ENCODE data around the gene CDC37.
"Not testable (repeated sequence)": the region's sequence is repeated elsewhere in the genome, so short reads cannot be mapped to it uniquely, and the experiment has no call there.

Gene CDC37

DNA sequence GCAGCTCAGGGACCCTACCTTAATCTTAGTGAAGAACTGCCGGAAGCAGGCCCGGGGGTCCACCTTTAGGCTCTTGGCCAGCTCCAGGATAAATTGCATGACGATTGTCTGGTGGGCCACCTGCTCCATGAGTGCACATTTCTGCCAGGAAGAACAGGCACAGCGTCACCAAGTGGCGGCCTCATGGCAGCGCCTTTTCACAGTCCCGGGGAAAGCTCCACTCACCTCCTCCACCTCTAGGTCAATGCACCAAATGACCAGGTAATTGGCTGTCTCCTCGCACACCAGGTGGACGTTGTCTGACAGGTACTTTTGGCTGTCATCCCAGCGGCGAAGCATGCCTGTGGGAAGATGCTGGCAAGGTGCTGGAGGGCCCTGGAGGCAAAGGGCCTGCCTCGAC, 8.3 kb downstream of the CDC37 start:
- no peak overlapping the region for H3K27ac ChIP-seq (ENCODE audit: low read depth, low read length, severe bottlenecking)
- no peaks in the 10 kb centered on the region for H3K9me3 ChIP-seq (ENCODE audit: control insufficient read depth, low read length)
- no peak overlapping the region for H3K4me3 ChIP-seq (ENCODE audit: extremely low read depth, insufficient read depth, low read length, poor library complexity, severe bottlenecking)
- WGBS, 2 experiments (ENCODE audit: insufficient coverage in 2 of 2), result 95 to 98% methylated on average over 10 to 11 of the region's 12 CpGs
- H3K36me3 ChIP-seq (ENCODE audit: control insufficient read depth, insufficient read depth, low read length), result peaks cover 84% of the 10 kb centered on the region
- no peaks in the 10 kb centered on the region for H3K4me1 ChIP-seq (ENCODE audit: control insufficient read depth, insufficient read depth, low read length, poor library complexity, severe bottlenecking)

DNA sequence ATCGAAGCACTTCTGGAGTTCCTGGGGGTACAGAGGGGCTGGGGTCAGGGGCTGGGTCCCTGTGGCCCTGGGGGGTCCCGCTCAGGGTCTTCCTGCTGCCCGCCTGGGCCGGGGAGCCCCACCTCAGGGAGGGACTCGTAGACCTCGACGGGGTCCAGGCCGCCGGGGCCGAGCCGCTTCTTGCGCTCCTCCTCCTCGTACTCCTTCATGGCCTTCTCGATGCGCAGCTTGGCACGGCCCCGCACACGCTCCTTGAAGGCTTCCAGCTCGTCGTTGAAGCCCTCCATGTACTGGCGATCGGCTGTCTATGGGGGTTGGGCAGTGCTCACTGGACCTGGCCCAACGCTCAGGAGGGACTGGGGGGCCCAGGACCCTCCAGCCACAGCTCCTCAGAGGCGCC, 10.2 kb downstream of the CDC37 start:
- Histone ChIP-seq H3K27ac (ENCODE audit: low read depth, low read length, severe bottlenecking) (no peak overlapping the region), H3K9me3 (ENCODE audit: control insufficient read depth, low read length) (no peaks in the 10 kb centered on the region), H3K36me3 (ENCODE audit: control insufficient read depth, insufficient read depth, low read length) (peaks cover 77% of the 10 kb centered on the region), H3K4me3 (ENCODE audit: extremely low read depth, insufficient read depth, low read length, poor library complexity, severe bottlenecking) (no peak overlapping the region), H3K4me1 (ENCODE audit: control insufficient read depth, insufficient read depth, low read length, poor library complexity, severe bottlenecking) (no peaks in the 10 kb centered on the region)
- WGBS, 2 experiments (ENCODE audit: insufficient coverage in 2 of 2), result 97% methylated on average over 23 to 24 of the region's 24 CpGs

DNA sequence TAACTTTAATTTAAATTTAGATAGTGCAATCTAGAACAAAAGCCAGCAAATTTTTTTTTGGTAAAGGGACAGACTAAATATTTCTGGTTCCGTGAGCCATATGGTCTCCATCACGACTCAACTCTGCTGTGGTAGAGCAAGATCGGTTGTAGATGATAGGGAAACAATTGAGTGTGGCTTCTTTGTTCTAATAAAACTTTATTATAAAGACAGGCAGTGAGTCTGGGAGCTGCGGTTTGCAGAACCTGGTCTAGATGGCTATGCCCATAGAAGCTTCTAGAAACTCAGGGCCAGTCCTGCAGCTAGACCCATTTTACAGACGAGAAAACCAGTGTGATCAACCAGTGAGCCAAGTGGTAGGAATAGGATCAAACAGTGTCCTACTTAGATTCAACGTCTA, 11.2 kb downstream of the CDC37 start:
- H3K36me3 ChIP-seq (ENCODE audit: control insufficient read depth, insufficient read depth, low read length), result peaks cover 71% of the 10 kb centered on the region
- H3K4me1 ChIP-seq (ENCODE audit: control insufficient read depth, insufficient read depth, low read length, poor library complexity, severe bottlenecking), result no peaks in the 10 kb centered on the region
- H3K9me3 ChIP-seq (ENCODE audit: control insufficient read depth, low read length), result no peaks in the 10 kb centered on the region
- no peak overlapping the region for H3K27ac ChIP-seq (ENCODE audit: low read depth, low read length, severe bottlenecking)
- no peak overlapping the region for H3K4me3 ChIP-seq (ENCODE audit: extremely low read depth, insufficient read depth, low read length, poor library complexity, severe bottlenecking)
- 90 to 95% methylated on average over 3 to 4 of the region's 6 CpGs for WGBS, 2 experiments (ENCODE audit: insufficient coverage in 2 of 2)

DNA sequence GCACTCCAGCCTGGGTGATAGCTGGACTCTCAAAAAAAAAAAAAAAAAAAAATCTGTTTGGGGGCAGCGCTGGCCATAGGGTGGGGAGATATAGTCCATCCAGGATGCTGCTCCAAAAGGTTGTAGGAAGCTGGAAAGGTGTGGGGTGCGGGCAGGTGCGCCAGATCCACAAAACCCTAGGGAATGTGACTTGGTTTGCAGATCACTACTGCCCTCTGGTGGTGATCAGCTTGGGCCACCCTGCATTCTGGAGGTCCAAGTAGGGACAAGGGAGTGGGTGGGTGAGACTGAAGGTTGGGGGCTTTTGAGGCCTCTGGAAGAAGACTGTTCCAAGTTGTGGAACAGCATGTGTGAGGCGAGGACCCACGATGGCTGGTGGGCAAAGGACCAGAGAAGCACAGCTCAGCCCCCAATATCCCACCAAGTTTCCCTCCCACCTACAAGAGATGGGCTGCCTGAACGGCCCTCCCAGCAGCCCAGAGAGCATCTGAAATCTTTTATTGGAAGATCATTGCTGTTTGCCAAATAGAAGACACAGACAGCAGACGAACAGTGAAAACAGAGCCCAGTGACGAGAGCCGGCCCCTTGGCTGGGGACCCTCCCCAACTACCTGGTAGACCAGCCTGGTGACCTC, 12.6 kb downstream of the CDC37 start:
- H3K36me3 ChIP-seq (ENCODE audit: control insufficient read depth, insufficient read depth, low read length), result peaks cover 57% of the 10 kb centered on the region
- H3K9me3 ChIP-seq (ENCODE audit: control insufficient read depth, low read length), result no peaks in the 10 kb centered on the region
- H3K4me1 ChIP-seq (ENCODE audit: control insufficient read depth, insufficient read depth, low read length, poor library complexity, severe bottlenecking), result no peaks in the 10 kb centered on the region
- H3K27ac ChIP-seq (ENCODE audit: low read depth, low read length, severe bottlenecking), result no peak overlapping the region
- WGBS, 2 experiments (ENCODE audit: insufficient coverage in 2 of 2), result 68 to 77% methylated on average over 7 to 8 of the region's 9 CpGs
- H3K4me3 ChIP-seq (ENCODE audit: extremely low read depth, insufficient read depth, low read length, poor library complexity, severe bottlenecking), result no peak overlapping the region

GRCh38 chr19:10389863-10390262, 13.5 kb downstream of the CDC37 start:
- Histone ChIP-seq H3K27ac (ENCODE audit: low read depth, low read length, severe bottlenecking) (no peak overlapping the region), H3K9me3 (ENCODE audit: control insufficient read depth, low read length) (no peaks in the 10 kb centered on the region), H3K4me3 (ENCODE audit: extremely low read depth, insufficient read depth, low read length, poor library complexity, severe bottlenecking) (no peak overlapping the region), H3K36me3 (ENCODE audit: control insufficient read depth, insufficient read depth, low read length) (peaks cover 51% of the 10 kb centered on the region), H3K4me1 (ENCODE audit: control insufficient read depth, insufficient read depth, low read length, poor library complexity, severe bottlenecking) (no peaks in the 10 kb centered on the region)
- WGBS, 2 experiments (ENCODE audit: insufficient coverage in 2 of 2), result 76 to 82% methylated on average over 12 of the region's 12 CpGs

DNA sequence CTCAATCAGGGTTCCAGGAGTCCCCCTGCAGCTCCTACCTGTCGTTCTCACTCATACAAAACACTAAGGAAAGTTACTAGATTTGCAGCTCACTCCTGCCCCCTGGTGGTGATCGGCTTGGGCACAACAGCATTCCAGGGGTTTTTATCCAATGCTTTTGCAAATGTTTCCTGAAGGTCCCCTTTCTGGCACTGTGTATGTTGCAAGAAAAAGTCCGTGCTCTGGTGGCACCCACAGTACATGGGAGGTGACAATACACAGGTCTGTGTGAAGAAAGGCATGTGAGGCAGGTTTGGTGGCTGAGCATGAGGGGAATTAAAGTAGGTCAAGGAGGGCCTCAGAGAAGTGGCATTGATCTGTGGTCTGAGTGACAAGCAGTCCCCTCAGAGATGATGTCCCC, 14.4 kb downstream of the CDC37 start:
- Histone ChIP-seq H3K4me3 (ENCODE audit: extremely low read depth, insufficient read depth, low read length, poor library complexity, severe bottlenecking) (no peak overlapping the region), H3K4me1 (ENCODE audit: control insufficient read depth, insufficient read depth, low read length, poor library complexity, severe bottlenecking) (no peaks in the 10 kb centered on the region), H3K9me3 (ENCODE audit: control insufficient read depth, low read length) (no peaks in the 10 kb centered on the region), H3K36me3 (ENCODE audit: control insufficient read depth, insufficient read depth, low read length) (peaks cover 44% of the 10 kb centered on the region), H3K27ac (ENCODE audit: low read depth, low read length, severe bottlenecking) (no peak overlapping the region)
- WGBS, 2 experiments (ENCODE audit: insufficient coverage in 2 of 2), result 3 to 5% methylated on average over 3 of the region's 3 CpGs

- 83 to 85% methylated on average over 4 to 9 of the region's 9 CpGs for WGBS, 2 experiments (ENCODE audit: insufficient coverage in 2 of 2)
These were observed 18.8 kb downstream of the CDC37 start for GRCh38 chr19:10384580-10384979.

DNA sequence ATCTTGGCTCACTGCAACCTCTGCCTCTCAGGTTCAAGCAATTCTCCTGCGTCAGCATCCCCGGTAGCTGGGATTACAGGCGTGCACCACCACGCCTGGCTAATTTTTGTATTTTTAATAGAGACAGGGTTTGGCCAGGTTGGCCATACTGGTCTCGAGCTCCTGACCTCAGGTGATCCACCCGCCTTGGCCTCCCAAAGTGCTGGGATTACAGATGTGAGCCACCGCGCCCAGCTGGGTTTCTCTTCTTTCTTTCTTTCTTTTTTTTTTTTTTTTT, 20.2 kb downstream of the CDC37 start:
- not testable (repeated sequence) for H3K27ac ChIP-seq (ENCODE audit: low read depth, low read length, severe bottlenecking); H3K9me3 ChIP-seq (ENCODE audit: control insufficient read depth, low read length); H3K36me3 ChIP-seq (ENCODE audit: control insufficient read depth, insufficient read depth, low read length); H3K4me1 ChIP-seq (ENCODE audit: control insufficient read depth, insufficient read depth, low read length, poor library complexity, severe bottlenecking); H3K4me3 ChIP-seq (ENCODE audit: extremely low read depth, insufficient read depth, low read length, poor library complexity, severe bottlenecking)
- 95 to 100% methylated on average over 3 to 4 of the region's 8 CpGs for WGBS, 2 experiments (ENCODE audit: insufficient coverage in 2 of 2)

More at GRCh38 chr19:10384580-10384979, 18.8 kb downstream of the CDC37 start:
- H3K4me1 ChIP-seq (ENCODE audit: control insufficient read depth, insufficient read depth, low read length, poor library complexity, severe bottlenecking), result no peaks in the 10 kb centered on the region
- H3K27ac ChIP-seq (ENCODE audit: low read depth, low read length, severe bottlenecking), result no peak overlapping the region
- H3K4me3 ChIP-seq (ENCODE audit: extremely low read depth, insufficient read depth, low read length, poor library complexity, severe bottlenecking), result no peak overlapping the region
- no peaks in the 10 kb centered on the region for H3K9me3 ChIP-seq (ENCODE audit: control insufficient read depth, low read length)
- peaks cover 2% of the 10 kb centered on the region for H3K36me3 ChIP-seq (ENCODE audit: control insufficient read depth, insufficient read depth, low read length)

GRCh38 chr19:10380313-10381102, 22.8 kb downstream of the CDC37 start, which contains the start of gene TYK2:
TSS of gene TYK2 (minus strand) at chr19:10380572. CDS start at chr19:10378406, 2,166 bp downstream.
- no peaks in the 10 kb centered on the region for H3K9me3 ChIP-seq (ENCODE audit: control insufficient read depth, low read length)
- H3K27ac ChIP-seq (ENCODE audit: low read depth, low read length, severe bottlenecking), result no peak within 1 kb of the TSS
- H3K4me3 ChIP-seq (ENCODE audit: extremely low read depth, insufficient read depth, low read length, poor library complexity, severe bottlenecking), result peak within 1 kb of the TSS; percentile 83
- WGBS, 2 experiments (ENCODE audit: insufficient coverage in 2 of 2), result 0% methylated on average over 54 to 56 of the region's 58 CpGs
- peaks cover 18% of the 10 kb centered on the region for H3K36me3 ChIP-seq (ENCODE audit: control insufficient read depth, insufficient read depth, low read length)
- no peaks in the 10 kb centered on the region for H3K4me1 ChIP-seq (ENCODE audit: control insufficient read depth, insufficient read depth, low read length, poor library complexity, severe bottlenecking)

DNA sequence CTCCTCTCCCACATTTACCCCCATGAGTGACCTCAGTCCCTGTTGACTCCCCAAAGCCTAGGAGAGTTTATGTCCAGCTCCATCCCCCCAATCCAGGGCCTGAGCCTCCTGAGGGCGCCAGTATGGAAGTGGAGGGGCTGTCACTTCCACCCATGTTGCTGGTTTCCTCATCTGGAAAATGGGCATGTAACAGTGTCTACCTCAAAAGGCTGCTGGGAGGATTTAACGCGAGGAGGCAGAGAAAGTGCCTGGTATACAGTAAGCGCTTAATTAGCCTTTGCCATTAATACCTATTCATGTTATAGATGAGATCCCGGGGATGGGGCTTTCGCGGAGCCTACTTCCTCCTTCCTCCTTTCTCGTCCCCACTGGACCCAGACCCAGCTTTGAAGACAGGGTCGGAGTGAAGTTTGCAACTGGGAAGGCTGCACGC, 23.4 kb downstream of the CDC37 start:
- H3K4me3 ChIP-seq (ENCODE audit: extremely low read depth, insufficient read depth, low read length, poor library complexity, severe bottlenecking), result peak overlapping the region; percentile 83
- WGBS, 2 experiments (ENCODE audit: insufficient coverage in 2 of 2), result 3% methylated on average over 6 to 9 of the region's 10 CpGs
- H3K36me3 ChIP-seq (ENCODE audit: control insufficient read depth, insufficient read depth, low read length), result peaks cover 24% of the 10 kb centered on the region
- no peak overlapping the region for H3K27ac ChIP-seq (ENCODE audit: low read depth, low read length, severe bottlenecking)
- no peaks in the 10 kb centered on the region for H3K9me3 ChIP-seq (ENCODE audit: control insufficient read depth, low read length)
- no peaks in the 10 kb centered on the region for H3K4me1 ChIP-seq (ENCODE audit: control insufficient read depth, insufficient read depth, low read length, poor library complexity, severe bottlenecking)

DNA sequence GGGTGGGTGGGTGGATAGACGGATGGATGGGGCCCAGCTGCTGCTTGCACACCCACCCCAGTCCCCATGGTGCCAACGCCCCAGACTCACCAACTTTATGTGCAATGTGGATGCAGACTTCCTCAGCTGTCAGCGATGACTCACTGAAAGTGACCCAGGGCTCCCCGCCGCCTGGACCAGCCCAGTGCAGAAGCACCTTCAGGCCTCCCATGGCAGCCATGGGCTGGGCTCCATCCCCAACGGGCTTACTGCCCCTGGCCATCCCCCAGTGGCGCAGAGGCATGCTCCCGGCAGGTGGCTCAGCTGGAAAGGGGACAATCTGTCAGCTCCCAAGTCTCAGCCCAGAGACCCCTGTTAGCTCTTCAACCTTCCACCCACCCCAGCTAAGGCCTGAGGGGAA, 25.2 kb downstream of the CDC37 start:
- no peak overlapping the region for H3K27ac ChIP-seq (ENCODE audit: low read depth, low read length, severe bottlenecking)
- no peaks in the 10 kb centered on the region for H3K9me3 ChIP-seq (ENCODE audit: control insufficient read depth, low read length)
- peaks cover 31% of the 10 kb centered on the region for H3K36me3 ChIP-seq (ENCODE audit: control insufficient read depth, insufficient read depth, low read length)
- H3K4me1 ChIP-seq (ENCODE audit: control insufficient read depth, insufficient read depth, low read length, poor library complexity, severe bottlenecking), result no peaks in the 10 kb centered on the region
- 91 to 97% methylated on average over 7 of the region's 8 CpGs for WGBS, 2 experiments (ENCODE audit: insufficient coverage in 2 of 2)
- H3K4me3 ChIP-seq (ENCODE audit: extremely low read depth, insufficient read depth, low read length, poor library complexity, severe bottlenecking), result no peak overlapping the region
